Fibroblast of peridontal ligament (primary cell): ENCODE results near the gene CD7.
"Not testable (repeated sequence)": the region's sequence is repeated elsewhere in the genome, so short reads cannot be mapped to it uniquely, and the experiment has no call there.

ENCODE experiments used
- DNase-seq: peaks from one replicate; pipeline ENCODE4 v3.0.0-alpha.2; 2010; ENCODE audit errors: extremely low read depth

CD7 gene

GRCh38 chr17:82317394-82318168, at the start of gene CD7:
Gene CD7 (minus strand): TSS chr17:82317608. CDS start chr17:82317495, 113 bp downstream.
- no peak for DNase-seq

GRCh38 chr17:82366749-82367148, 49.3 kb upstream of the CD7 start:
- no peak for DNase-seq

GRCh38 chr17:82365606-82366295, 48.3 kb upstream of the CD7 start:
- DNase-seq = no peak

- no peak for DNase-seq
These were observed 44.7 kb upstream of the CD7 start for GRCh38 chr17:82361885-82362633.

- not testable (repeated sequence) for DNase-seq
These were observed 42.2 kb upstream of the CD7 start for GRCh38 chr17:82359451-82360074.

GRCh38 chr17:82358465-82359350, 41.3 kb upstream of the CD7 start, which contains the start of gene TEX19:
Gene TEX19 (plus strand): TSS chr17:82359247. CDS start chr17:82362151, 2,904 bp downstream.
- no peak for DNase-seq

- no peak for DNase-seq
These were observed 40.0 kb upstream of the CD7 start for GRCh38 chr17:82357394-82357793.

- no peak for DNase-seq
These were observed 39.5 kb upstream of the CD7 start for GRCh38 chr17:82356845-82357355.

- no peak for DNase-seq
These were observed 38.5 kb upstream of the CD7 start for GRCh38 chr17:82355770-82356427.

GRCh38 chr17:82354804-82355308, 37.4 kb upstream of the CD7 start:
- no peak for DNase-seq

GRCh38 chr17:82353484-82353883, 36.1 kb upstream of the CD7 start:
- no peak for DNase-seq

- peak; percentile 90 for DNase-seq
These were observed 34.5 kb upstream of the CD7 start for GRCh38 chr17:82351713-82352488.

- no peak for DNase-seq
These were observed 33.9 kb upstream of the CD7 start for GRCh38 chr17:82351254-82351712.

- no peak for DNase-seq
These were observed 33.0 kb upstream of the CD7 start for GRCh38 chr17:82350182-82351030.

- peak; percentile 77 for DNase-seq
These were observed 31.9 kb upstream of the CD7 start for GRCh38 chr17:82349287-82349701.

GRCh38 chr17:82348866-82349265, 31.5 kb upstream of the CD7 start:
- peak; percentile 41 for DNase-seq

GRCh38 chr17:82348434-82348833, 31.0 kb upstream of the CD7 start:
- no peak for DNase-seq

GRCh38 chr17:82347994-82348393, 30.6 kb upstream of the CD7 start:
- not testable (repeated sequence) for DNase-seq
